Measurements from ENCODE around the gene DVL2.

DVL2 gene

GRCh38 chr17:7251661-7252175 lies 17.4 kb upstream of the DVL2 start, which contains the start of gene CTDNEP1 (continued):
- TF ChIP-seq SALL2 (tag by site-specific recombination; IDR thresholded peaks at IDR 0.05; ENCODE audit: borderline replicate concordance) (no peak), ZNF223 (tag by site-specific recombination; IDR thresholded peaks at IDR 0.05) (no peak), YY1 (tag by site-specific recombination; IDR thresholded peaks at IDR 0.05) (peak; percentile 94), YY2 (tag by site-specific recombination; IDR thresholded peaks at IDR 0.05) (peak; percentile 96), ZBTB6 (tag by site-specific recombination; IDR thresholded peaks at IDR 0.05) (no peak), HOXD13 (CRISPR knock-in tag; IDR thresholded peaks at IDR 0.05; ENCODE audit: borderline replicate concordance) (no peak), KLF16 (tag by site-specific recombination; IDR thresholded peaks at IDR 0.05) (peak; percentile 22; the same call in 1 of the 2 replicates), ZNF830 (tag by site-specific recombination; IDR thresholded peaks at IDR 0.05; ENCODE audit: low read depth) (no peak), ZNF571 (tag by site-specific recombination; IDR thresholded peaks at IDR 0.05) (no peak), EGR2 (tag by site-specific recombination; IDR thresholded peaks at IDR 0.05; ENCODE audit: low read depth) (no peak), SP2 (tag by site-specific recombination; IDR thresholded peaks at IDR 0.05) (peak; percentile 96), ZEB2 (tag by site-specific recombination; IDR thresholded peaks at IDR 0.05) (peak; percentile 90; the same call in 1 of the 2 replicates), KLF17 (tag by site-specific recombination; IDR thresholded peaks at IDR 0.05) (no peak), ZNF324 (tag by site-specific recombination; IDR thresholded peaks at IDR 0.05) (peak; percentile 71)

- H3K27ac ChIP-seq (ENCODE audit: extremely low read depth, low read depth, low read length), result peak overlapping the region; percentile 92
- H3K4me3 ChIP-seq (ENCODE audit: low read depth, low read length), result peak overlapping the region; percentile 75
- CTCF ChIA-PET, result interaction anchor here (0.6 to 1.6 kb wide), 5 partner anchors 15 to 844 kb away, joined by 3 to 6 read pairs (median 4); partner anchors contain the start of gene SLC2A4
- H3K36me3 ChIP-seq (ENCODE audit: control insufficient read depth in 2 of 2, insufficient read depth in 1 of 2, low read length in 2 of 2), result peaks cover 38 to 51% of the 10 kb centered on the region in 2 experiments
- no peaks in the 10 kb centered on the region for H3K9me3 ChIP-seq (ENCODE audit: control insufficient read depth, insufficient read depth, low read depth, low read length)
- peaks cover 13% of the 10 kb centered on the region; the same call in 1 of the 2 replicates for H3K4me1 ChIP-seq (ENCODE audit: control insufficient read depth, insufficient read depth, low read length)
- POLR2A ChIA-PET, result interaction anchor here (0.6 to 2.0 kb wide), 8 partner anchors 10 to 79 kb away, joined by 3 to 33 read pairs (median 6); partner anchors contain the start of genes ACADVL, DLG4, DVL2 and GABARAP
- TF ChIP-seq ZBTB11 (tag by site-specific recombination; conservative IDR thresholded peaks at IDR 0.05; ENCODE audit: low read depth) (0 out of 2 replicates have a peak, but pooled peaks have one; percentile 27), ZNF561 (tag by site-specific recombination; IDR thresholded peaks at IDR 0.05; ENCODE audit: borderline replicate concordance) (no peak), ZSCAN23 (tag by site-specific recombination; IDR thresholded peaks at IDR 0.05) (no peak), ZNF664 (tag by site-specific recombination; IDR thresholded peaks at IDR 0.05) (no peak), ZBTB17 (tag by site-specific recombination; IDR thresholded peaks at IDR 0.05) (0 out of 2 replicates have a peak, but pooled peaks have one; percentile 10), ZNF174 (tag by site-specific recombination; IDR thresholded peaks at IDR 0.05) (no peak), SCRT1 (tag by site-specific recombination; IDR thresholded peaks at IDR 0.05; ENCODE audit: borderline replicate concordance) (peak; percentile 50; the same call in 1 of the 2 replicates), KLF10 (tag by site-specific recombination; IDR thresholded peaks at IDR 0.05) (no peak), ZNF311 (tag by site-specific recombination; IDR thresholded peaks at IDR 0.05; ENCODE audit: borderline replicate concordance) (no peak), REPIN1 (tag by site-specific recombination; IDR thresholded peaks at IDR 0.05; ENCODE audit: low read depth) (no peak), GLIS2 (tag by site-specific recombination; IDR thresholded peaks at IDR 0.05) (peak; percentile 31; the same call in 1 of the 2 replicates), ZNF114 (tag by site-specific recombination; IDR thresholded peaks at IDR 0.05) (no peak), ZNF76 (tag by site-specific recombination; IDR thresholded peaks at IDR 0.05; ENCODE audit: borderline replicate concordance, low read depth) (peak; percentile 49; the same call in 1 of the 2 replicates), ZNF169 (tag by site-specific recombination; IDR thresholded peaks at IDR 0.05) (no peak), ZNF501 (tag by site-specific recombination; IDR thresholded peaks at IDR 0.05) (no peak), ZNF529 (tag by site-specific recombination; IDR thresholded peaks at IDR 0.05; ENCODE audit: insufficient replicate concordance) (no peak)
Observed at GRCh38 chr17:7250695-7251627, 16.6 kb upstream of the DVL2 start.

All from HEK293 (cell line).